ENCODE measurements around the gene TTC39B.
A peak's percentile ranks its signal among the peaks of the same experiment; 100 is the strongest.

Gene TTC39B

DNA sequence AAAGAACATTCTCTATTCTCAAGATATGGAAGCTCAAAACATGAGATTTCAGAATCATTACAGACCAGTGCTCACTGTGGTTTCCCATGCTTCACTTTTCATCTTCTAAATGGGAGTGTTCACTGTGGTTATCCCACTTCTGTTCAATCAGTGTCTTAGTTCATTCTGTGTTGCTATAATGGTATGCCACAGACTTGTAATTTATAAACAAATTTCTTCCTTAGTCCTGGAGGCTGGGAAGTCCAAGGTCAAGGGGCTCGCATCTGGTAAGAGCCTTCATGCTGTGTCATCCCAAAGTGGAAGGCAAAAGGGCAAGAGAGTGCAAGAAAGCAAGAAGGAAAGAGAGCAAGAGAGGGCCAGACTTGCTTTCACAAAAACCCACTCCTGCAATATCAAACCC is 146.3 kb downstream of the TTC39B start:
- no peak for DNase-seq

DNA sequence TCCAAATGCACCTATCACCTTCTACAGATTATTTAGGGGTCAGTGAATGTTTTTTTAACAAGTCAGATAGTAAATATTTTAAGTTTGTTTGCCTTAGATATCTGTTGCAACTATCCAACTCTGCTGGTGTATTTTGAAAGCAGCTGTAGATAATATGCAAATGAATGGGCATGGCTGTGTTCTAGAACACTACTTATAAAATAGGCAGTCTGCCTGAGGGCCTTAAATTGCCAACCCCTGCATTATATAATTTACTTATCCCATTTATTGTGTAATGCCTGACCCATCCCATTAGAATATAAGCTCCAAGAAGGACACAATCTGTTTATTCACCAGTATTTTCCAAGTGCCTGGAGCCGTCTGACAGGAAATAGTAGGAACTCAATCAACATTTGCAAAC is 149.0 kb downstream of the TTC39B start:
- no peak for DNase-seq

DNA sequence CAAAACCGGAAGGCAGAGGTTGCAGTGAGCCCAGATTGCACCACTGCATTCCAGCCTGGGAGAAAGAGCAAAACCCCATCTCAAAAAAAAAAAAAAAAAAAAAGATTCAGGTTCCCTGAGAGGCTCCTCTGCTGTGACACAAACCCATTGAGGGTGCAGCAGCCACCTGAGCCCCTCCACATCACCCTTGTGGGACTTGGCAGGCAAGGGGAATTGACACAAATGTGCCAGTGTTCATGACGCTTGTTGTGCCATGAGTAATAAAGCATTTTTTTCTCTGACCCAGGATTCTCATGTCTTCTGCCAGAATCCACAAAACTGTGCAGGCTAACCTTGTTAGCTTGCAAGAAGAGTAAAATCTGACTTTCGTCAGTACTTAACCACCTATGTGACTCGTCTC is 149.6 kb downstream of the TTC39B start:
- no peak for DNase-seq

DNA sequence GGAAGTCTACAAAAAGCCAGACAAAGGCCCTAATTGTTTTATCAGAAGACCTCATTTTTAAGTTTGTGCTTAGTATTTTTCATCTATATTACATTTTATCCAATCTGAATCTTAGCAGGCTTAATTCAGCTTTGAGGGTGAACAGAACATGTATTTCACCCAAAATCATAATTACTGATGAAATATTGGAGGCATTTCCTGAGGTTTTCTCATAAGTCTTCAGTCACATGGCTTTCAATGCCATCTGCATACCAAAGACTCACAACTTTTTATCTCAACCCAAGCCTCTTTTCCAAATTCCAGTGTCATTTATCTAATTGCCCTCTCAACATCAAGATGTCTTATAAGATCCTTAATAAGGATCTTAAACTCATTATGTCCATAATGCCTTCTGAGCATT is 150.8 kb downstream of the TTC39B start:
- DNase-seq, result no peak

DNA sequence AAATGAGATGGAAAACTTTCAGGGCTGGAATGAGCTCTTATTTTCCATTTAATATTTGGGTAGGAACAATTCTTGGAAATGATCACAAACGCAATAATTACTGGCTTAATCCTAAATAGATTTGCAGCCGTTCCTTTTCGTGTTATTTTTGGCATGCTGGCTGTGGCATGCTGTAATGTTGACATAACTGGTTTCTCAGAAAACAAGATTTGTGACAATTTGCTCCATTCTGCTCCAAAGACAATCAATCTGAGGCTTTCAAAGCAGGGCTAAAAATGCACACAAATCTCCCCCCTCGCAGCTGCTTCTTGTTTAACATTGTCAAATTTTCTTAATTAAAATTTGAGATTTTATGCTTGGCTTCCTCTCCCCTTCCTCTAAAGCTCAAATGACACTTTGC is 151.2 kb downstream of the TTC39B start:
- DNase-seq, result no peak

DNA sequence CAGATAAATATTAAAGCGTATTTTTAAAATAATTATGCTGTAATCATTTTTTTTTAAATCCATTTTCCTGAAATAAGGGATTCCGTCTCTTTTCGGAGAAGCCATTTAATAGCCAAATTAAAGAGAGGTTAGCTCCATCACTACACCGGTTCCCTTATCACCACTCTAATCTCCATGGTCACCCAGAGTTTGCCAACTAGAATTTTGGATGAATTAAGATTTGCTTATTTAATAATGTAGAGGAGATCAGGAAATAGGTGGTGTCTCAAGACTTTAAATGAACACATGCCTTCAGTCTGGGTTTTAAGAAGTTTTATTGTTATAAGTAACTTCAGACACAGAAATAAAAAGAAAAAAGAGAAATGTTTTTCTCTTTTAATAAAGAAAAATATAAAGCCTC is 151.7 kb downstream of the TTC39B start:
- no peak for DNase-seq

DNA sequence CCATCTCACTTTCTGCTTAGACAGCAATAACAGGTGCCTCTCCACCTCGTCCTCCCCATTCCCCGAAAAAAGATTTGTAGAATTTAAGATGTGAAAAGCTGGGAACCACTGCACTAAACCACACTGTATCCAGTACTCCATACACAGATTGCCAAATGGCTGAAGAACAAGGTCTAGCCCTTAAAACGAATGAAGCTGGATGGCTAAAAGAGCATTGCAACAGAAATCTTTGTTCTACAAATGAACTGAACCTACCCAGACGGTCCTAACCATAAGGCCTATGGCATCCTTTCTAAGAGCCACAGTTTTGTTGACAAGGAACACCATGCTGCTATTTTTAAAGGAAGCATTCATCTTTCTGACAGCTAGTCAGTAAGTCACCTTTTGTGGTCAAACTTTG is 152.3 kb downstream of the TTC39B start:
- DNase-seq, result no peak

DNA sequence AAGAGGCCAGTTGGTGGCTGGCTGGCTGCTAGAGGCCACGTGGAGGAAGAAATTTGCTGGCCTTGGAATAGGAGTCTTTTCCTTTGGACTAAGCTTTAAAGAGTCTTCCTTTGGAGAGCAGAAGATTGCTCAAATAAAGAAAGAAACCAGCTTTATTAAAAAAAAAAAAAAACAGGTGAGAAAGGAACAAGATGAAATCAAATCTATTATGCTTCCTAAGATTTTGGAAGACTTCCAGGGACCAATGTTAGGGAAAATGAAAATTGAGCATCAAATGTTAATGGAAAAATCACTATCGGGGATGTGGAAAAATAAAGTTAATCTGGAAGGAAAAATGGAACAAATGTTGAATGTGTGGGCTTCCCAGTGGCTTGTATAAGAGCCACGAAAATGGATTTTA is 153.1 kb downstream of the TTC39B start:
- DNase-seq, result no peak

DNA sequence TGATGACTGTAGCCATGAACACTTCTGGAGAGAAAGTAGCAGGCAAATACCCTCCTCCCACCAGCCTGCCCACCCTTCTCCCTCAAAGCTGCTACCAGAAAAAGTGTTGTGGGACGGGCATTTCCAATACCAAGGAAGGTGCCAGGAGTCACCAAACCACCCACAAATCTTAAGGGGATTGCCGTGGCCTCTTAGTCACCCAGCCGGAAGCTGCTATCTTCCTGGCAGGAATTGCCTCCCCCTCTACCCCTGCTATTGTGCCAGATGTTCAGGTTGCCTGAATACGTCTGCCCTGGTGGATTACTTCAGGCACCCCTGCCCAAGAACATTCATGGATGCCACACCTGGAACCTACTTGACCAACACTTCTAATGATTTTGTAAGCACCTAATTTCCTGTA is 156.1 kb downstream of the TTC39B start:
- DNase-seq, result no peak

DNA sequence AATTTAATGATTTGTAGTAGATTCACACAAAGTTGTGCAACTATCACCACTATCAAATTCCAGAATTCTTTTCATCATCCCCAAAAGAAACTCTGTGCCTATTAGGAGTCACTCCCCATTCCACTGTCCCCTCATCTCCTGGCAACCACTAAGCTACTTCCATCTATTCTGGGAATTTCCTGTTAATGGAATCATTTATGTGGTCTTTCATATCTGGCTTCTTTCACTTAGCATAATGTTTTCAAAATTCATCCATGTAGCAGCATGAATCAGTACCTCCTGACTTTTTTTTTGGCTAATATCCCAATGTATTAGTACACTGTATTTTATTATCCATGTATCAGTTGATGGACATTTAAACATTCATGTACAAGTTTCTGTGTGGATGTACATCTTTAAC is 157.6 kb downstream of the TTC39B start:
- no peak for DNase-seq

DNA sequence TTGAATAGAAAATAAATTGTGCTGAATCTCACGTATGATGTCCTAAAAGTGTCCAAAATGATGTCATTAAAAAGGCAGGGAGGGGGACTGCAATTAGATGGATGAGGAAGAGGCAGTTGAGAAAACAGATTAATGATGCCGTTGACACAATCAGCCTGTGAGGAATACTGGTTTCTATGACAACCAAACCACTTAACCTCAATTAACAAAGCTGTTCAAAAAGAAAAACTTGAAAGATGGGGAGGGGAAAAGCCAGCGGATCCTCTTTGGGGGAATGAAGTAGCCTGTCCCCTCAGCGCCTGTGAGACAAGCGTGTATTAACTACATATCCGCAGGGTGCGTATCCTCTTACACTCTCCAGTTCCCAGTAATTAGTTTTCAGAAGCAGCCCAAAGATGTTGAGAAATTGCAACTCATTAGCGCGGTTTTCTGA is 160.7 kb downstream of the TTC39B start:
- DNase-seq, result no peak

DNA sequence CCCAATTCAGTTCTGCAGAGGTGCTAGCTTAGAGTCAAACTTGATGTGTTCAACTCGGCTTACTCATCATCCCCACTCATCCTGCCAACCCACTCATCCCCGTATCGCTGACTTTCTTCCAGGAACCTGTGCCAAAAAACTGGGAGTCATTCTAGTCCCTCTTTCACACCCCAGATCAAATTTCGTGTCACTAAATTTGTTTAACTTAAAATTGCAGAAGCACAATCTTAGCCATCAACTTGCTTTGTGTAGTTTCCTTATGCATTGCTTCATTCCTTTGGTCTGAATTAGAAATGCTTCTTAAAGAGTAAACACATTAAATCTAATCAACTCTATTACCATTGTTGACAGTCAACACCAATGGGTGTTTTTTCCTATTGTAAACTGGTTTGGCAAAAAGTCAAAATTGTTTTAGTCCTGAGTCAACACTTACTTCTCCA is 162.4 kb downstream of the TTC39B start:
- DNase-seq, result no peak

DNA sequence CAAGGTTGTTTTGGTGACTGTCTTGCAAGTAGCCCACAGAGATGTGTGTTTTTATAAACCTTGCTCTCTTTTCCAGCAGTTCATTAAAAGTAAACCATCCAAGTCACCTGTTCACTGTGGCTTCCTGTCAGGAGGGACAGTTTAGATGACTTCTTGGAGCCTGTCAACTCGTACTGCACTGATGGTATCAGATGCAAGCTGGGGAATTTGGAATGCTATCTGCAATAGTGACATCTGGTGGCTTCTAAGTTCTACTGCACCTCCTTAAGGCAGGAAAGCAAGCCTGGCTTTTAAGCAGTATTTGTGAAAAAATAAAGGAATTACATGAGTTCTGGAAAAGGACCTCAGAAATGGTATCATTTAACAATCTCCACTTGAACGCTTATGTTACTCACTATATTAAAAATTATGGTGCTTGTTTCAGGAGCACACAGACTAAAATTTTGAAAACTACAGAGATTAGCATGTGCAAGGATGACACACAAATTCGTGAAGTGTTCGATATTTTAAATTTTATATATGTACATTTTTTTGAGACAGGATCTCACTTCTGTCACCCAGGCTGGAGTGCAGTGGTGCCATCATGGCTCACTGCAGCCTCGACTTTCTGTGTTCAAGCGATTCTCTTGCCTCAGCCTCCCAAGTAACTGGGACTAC is 164.0 kb downstream of the TTC39B start:
- peak in 1 of 2 experiments; percentile 5 for DNase-seq

DNA sequence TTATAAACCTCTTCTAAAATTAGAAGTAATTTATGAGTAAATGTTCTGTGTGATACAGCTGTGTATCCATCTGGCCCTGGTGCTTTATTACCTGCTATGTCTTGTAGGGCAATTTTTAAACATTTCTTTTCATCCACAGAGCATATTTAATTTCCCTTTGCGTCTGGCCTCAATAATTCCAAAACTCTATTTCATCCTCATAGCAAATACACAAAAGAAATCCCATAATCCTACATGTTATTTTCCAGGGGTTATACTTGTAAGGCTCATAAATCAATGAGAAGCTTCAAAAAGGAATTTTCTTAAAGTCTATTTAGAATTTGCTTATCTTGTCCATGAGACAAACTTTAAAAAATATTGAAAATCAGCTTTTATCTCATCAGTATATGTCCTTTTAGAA is 167.0 kb downstream of the TTC39B start:
- no peak for DNase-seq

DNA sequence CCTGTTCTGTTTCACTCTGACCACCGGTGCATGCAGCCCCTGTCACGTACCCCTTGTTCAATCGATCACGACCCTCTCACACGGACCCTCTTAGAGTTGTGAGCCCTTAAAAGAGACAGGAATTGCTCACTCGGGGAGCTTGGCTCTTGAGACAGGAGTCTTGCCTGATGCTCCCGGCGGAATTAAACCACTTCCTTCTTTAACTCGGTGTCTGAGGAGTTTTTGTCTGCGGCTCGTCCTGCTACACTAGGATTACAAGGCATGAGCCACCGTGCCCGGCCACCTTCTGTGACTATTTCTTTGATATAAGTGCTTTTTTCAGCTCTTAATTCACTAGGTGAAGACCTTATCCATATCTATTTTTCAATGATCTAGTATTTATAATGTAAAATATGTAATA is 167.5 kb downstream of the TTC39B start:
- DNase-seq, result no peak

DNA sequence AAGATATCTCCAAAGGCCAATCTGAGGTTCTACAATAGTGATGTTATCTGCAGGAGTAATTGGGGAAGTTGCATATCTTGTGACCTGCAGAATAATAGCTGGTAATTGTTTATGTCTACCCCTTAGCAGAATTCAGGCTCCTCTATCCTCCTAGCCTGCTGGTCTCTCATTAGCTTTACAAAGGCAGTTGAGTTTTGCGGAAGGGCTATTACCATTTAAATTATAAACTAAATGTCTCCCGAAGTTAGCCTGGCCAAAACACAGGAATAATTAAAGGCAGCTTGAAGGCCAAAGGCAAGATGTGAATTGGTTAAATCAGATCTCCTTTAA is 168.7 kb downstream of the TTC39B start:
- DNase-seq, result no peak

DNA sequence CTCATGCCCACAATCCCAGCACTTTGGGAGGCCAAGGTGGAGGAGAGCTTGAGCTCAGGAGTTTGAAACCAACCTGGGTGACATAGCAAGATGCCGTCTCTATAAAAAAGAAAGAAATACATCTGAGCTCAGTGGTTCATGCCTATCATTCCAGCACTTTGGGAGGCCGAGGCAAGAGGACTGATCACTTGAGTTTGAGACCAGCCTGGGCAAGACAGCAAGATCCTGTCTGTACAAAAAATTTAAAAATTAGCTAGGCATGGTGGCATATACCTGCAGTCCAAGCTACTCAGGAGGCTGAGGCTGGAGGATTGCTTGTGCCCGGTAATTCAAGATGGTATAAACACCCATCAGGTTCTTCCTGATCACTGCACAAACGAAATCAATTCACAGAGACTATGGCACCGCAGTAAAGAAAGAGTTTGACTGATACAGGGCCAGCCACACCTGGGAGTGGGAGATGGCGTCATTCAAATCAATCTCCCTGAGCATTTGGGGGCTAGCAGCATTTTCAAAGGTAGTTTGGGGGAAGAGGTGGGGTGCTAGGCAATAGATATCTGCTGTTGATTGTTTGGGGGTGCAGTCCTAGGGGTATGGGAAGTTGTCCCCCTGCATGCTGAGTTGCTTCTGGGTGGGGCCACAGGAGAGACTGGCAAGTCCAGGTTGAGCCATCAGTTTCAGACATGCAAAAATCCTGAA is 169.2 kb downstream of the TTC39B start:
- no peak for DNase-seq

DNA sequence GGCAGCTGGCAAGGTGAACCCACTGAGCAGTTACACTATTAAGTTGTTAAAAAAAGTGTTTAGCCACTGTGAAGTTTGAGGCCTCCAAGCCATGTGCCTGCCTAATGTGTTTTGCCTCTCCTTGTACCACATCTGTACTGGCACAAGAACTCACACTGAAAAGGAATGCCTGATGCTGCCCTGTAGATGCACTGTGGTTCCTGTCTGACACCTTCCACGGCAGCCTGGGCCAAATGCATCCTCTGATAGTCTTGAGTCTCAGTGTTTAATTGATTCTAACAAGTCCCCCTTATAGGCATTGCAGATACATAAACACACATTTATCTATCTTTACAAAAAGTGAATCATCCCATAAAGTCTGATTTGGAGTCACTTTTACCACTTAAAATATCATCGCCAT is 169.9 kb downstream of the TTC39B start:
- no peak for DNase-seq

DNA sequence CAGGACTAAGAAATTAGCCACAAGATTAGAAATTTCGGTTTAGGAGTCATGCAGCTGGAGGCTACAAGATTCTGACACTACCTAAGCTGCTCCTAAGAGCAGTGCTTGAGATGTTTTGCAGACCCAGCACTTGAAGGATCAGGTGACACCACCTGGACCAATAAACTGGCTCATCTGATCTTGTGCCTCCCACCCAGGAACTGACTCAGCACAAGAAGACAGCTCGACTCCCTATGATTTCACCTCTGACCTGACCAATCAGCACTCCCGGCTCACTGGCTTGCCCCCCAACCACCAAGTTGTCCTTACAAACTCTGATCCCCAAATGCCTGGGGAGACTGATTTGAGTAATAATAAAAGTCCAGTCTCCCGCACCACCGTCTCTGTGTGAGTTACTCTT is 170.4 kb downstream of the TTC39B start:
- DNase-seq, result no peak

DNA sequence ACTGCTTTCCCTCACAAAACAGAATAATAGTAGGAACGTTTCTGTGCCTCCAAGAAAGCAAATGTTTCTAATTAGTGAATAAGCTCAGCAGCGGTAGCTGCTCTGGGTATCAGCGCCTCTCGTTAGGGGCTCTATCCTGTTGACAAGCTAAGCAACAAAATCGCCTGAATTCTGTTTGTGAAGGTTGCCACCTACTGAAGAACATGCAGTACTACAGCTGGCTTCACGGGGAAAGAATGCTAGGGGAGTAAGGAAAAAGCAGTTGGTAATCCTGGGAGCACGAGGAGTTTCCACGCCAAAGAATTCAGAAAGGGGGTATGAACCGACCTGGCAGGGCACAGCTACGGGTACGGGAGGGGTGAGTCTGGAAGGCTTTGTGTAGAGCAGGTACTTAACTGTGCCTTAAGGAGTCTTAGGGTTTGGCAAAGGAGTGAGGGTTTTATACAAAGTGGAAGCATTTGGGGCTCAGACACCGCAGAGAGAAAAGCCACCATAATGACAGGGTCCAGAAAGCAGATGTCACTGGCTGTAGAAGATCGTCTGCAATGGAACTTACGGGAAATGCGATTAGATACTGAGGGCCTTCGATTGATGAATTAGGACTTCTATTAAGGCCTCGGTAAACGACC is 171.7 kb downstream of the TTC39B start:
- peak; percentile 42 to 75 for DNase-seq

DNA sequence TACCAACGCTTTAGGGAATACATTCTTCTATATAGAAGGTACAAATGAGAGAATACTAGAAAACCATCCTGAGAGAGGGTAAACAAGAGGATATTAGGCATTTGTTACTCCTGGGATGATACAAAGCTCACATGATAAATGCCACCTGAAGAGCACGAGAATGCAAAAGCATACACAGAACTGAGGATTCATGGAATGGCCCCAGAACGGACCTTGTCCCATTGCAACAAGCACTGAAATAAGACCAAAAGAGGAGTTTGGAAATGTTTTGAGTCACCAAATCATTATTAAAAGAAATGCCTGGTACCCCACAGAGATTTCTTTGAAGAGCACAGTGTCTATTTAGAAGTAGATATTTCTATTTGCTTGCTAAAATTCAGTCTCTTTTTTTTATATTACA is 173.5 kb downstream of the TTC39B start:
- no peak for DNase-seq

DNA sequence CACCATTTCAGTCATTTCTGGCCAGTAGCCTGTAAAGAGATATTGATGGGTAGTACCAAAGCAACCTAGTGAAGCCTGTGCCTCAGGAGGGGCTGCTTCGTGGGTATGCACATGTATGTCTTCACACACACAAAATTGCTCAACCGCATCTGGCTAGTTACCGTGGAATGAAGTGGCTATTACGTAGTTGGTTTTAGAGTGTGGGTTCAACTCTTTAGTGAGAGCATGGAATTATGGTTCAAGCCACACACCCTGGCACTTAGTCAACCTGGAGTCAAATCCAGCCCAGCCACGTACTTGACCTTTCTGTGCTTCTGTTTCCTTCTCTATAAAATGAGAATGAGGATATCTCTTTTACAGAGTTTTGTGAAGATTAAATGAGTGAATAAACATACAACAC is 174.9 kb downstream of the TTC39B start:
- no peak for DNase-seq

DNA sequence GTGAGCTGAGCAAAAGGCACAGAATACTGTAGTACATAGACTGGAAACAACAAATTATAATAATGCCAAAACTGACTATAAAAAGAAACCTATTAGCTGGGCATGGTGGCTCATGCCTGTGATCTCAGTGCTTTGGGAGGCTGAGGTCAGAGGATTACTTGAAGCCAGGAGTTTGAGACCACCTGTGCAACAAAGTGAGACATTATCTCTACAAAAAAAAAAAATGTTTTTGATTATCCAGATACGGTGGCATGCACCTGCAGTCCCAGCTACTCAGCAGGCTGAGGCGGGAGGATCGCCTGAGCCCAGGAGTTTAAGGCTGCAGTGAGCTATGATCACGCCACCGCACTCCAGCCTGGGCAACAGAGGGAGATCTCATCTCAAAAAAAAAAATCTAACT is 175.9 kb downstream of the TTC39B start:
- DNase-seq, result no peak

DNA sequence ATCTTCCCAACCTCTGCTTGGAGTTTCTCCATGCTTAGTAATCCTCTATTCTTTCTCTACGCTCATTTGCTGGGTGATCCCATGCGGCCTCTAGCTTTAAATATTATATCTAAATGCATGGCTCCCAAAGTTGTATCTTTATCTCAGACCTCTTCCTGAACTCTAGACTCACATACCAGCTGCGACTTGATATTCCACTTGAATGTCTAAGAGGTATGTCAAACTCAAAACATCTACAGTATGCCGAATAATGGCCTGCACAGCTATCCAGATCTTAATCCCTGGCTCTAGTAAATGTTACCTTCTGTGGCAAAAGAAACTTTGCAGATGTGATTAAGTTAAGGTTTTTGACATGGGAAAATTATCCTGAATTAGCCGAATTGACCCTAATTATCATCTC is 179.2 kb downstream of the TTC39B start:
- DNase-seq, result no peak

DNA sequence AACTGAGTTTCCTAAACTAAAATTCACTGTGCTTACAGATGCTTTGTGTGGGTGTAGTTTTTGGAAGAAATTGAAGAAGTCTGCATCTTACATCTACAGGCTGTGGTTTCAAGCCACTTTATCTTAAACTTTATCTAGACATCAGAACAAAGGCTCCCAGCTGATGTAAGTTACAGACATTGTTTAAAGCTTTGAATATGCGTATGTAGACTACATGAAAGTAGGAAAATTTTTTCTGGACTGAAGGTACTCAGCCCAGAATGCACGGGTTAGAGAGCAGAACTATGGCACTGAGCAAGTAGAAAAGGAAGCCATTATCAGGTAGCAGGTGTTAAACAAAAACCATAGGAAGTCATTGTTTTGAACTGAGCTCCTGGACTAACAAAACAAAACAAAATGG is 185.4 kb downstream of the TTC39B start:
- no peak for DNase-seq
